GM18861 (cell line): ENCODE results near the gene ACTN1.

ENCODE experiments used
- ATAC-seq: cut with Tn5 transposase; IDR thresholded peaks from one replicate; pipeline ENCODE4 v1.9.1; 2021; ENCODE audit not compliant: unreplicated experiment

ACTN1 gene

GRCh38 chr14:68970038-68970612 lies 9.0 kb downstream of the ACTN1 start:
- no peak for ATAC-seq

- ATAC-seq = no peak
Observed at GRCh38 chr14:68969278-68970033, 9.6 kb downstream of the ACTN1 start.

GRCh38 chr14:68968721-68969120 lies 10.4 kb downstream of the ACTN1 start:
- no peak for ATAC-seq

- no peak for ATAC-seq
Observed at GRCh38 chr14:68968051-68968450, 11.1 kb downstream of the ACTN1 start.

- ATAC-seq = no peak
Observed at GRCh38 chr14:68967459-68967940, 11.6 kb downstream of the ACTN1 start.

- no peak for ATAC-seq
Observed at GRCh38 chr14:68966872-68967301, 12.2 kb downstream of the ACTN1 start.

- no peak for ATAC-seq
Observed at GRCh38 chr14:68965261-68965761, 13.8 kb downstream of the ACTN1 start.

- ATAC-seq = no peak
Observed at GRCh38 chr14:68964300-68965093, 14.6 kb downstream of the ACTN1 start.

DNA sequence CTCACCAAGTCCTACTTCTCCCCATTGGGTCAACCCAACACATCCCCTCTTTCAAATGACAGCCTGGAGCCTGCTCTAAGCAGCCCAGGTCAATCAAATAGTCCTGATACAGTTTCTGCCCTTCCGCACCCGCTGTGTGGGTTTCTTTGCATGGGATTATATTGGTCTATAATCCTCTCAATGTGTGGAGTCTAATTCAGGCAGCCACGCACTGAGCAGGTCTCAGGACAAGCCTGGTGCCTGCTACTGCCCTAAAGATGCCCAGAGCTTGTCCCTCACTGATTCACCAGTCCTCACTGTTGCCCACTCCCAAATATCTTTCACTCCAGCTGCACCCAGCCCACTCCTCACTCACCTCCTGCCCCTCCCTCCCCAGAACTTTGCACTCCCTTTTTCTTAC lies 16.4 kb downstream of the ACTN1 start:
- no peak for ATAC-seq

DNA sequence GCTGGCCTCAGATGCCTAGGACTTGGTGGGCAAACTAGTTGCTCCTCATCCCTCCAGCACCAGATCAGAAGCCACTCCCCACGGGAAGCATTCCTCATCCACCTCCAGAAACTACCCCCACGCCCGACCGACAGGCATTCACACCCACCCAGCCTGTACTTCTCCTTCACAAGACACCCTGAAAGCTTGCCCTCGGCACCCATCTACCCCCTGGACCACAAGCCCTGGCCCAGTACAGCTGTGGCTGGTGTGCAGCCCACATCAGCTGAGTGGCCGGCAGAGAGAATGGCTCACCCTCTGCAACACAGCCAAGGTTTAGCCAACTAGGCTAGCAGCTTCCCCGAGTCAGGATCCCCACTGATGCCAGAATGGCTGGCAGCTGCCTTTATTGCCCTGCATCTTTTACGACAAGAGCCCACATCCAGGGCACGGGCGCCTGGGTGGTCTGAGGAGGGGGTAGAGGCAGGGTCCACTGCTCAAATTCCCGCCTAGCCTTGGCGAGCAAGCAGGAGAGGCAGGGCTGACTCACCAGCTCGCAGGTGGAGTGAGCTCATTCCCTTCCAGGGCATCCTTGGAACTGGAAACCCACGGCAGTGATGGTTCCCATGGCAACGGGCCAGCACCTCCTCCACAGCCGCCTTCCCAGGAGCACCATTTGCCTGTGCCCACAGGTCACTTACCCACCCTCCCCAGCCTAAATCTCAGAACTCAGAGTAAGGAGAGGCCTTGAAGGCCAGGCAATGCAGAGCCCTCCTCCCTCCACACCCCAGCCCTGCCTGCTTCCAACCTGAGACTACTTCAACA lies 17.1 kb downstream of the ACTN1 start:
- no peak for ATAC-seq

DNA sequence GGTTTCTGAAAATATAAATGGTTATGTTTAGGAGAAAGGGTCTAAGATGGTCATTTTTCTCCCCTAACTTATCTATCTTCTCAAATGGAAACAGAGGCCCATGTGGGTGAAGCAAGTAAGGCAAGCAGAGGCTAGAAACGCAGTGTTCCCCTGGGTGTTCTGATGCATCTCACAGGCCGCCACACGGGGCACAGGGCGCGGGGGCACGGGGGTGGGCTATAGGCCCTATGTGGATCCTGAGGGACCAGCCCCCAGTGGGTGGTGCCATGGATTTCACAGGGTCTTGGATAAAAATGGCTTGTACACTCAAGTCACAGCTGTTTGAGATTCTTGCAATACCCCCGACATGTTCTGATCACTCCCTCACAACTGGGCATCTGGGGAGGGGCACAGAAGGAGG lies 17.7 kb downstream of the ACTN1 start:
- no peak for ATAC-seq

- no peak for ATAC-seq
Observed at GRCh38 chr14:68960123-68960522, 19.0 kb downstream of the ACTN1 start.

GRCh38 chr14:68959035-68959434 lies 20.1 kb downstream of the ACTN1 start:
- ATAC-seq = no peak

GRCh38 chr14:68958553-68958952 lies 20.5 kb downstream of the ACTN1 start:
- ATAC-seq = no peak

DNA sequence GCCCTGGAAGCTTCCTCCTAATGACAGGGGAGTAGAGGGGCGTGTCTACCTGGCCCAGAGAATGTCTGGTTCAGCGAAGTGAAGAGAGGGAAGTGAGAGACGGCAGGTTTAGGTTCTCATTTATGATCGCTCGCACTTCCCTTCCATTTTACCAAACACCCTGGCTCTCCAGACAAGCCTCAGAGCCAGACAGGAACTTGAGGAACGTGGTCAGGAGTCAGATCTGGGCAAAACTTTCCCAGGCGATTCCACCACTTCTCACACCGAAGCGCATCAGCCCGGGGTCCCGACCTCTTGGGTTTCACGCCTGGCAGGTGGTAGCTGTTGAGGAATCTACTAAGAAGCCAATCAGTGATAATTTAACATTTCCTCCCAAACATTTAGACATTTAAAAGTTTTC lies 21.3 kb downstream of the ACTN1 start:
- no peak for ATAC-seq

GRCh38 chr14:68956724-68957123 lies 22.4 kb downstream of the ACTN1 start:
- ATAC-seq = no peak

DNA sequence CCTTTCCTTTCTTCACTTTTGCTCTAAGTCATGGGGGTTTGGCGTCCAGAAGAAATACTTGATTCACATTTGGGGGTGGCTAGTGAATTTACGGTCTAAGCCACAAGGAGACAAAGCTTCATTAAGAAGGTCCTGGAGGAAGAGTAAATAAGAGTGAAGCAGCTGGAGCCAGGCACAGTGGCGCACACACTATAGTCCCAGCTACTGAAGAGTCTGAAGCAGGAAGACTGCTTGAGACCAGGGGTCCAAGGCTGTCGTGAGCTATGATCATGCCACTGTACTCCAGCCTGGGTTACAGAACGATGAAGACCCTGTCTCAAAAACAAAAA lies 23.3 kb downstream of the ACTN1 start:
- ATAC-seq = no peak

GRCh38 chr14:68955164-68955850 lies 23.8 kb downstream of the ACTN1 start:
- no peak for ATAC-seq

- ATAC-seq = no peak
Observed at GRCh38 chr14:68953196-68953555, 25.9 kb downstream of the ACTN1 start.

GRCh38 chr14:68952531-68953195 lies 26.4 kb downstream of the ACTN1 start:
- ATAC-seq = no peak
